GM13977 (cell line): ENCODE measurements around the gene TEDC1.

Source experiments
- DNase-seq: peaks from one replicate; pipeline ENCODE4 v3.0.0; 2012; ENCODE audit warnings: low spot score
- CTCF ChIP-seq: IDR thresholded peaks from 2 replicates; pipeline ENCODE4 v1.5.1; 2012; ENCODE audit warnings: mild to moderate bottlenecking, control low read depth; ENCODE audit not compliant: insufficient read depth; ENCODE audit errors: extremely low read depth, missing control alignments
- in situ Hi-C: fragments of 300-500 bp; cut with MboI; formaldehyde crosslinking; loops from one replicate; pipeline ENCODE4 v1.12.0; 2022; ENCODE audit warnings: low sequenced_read_pairs, low pct_unique_long_range_greater_than_20kb, mixed read lengths, inconsistent platforms; ENCODE audit not compliant: unreplicated experiment

TEDC1 gene

GRCh38 chr14:105490572-105491365, at the start of gene TEDC1:
TSS of gene TEDC1 (plus strand) at chr14:105491246. CDS start at chr14:105491376, 130 bp downstream.
- TF ChIP-seq CTCF = peak; percentile 97
- peak; percentile 98 for DNase-seq
- in situ Hi-C loops = loop anchor here (10.0 kb wide), 1 partner anchor 116 kb away; no protein-coding TSS in a partner anchor

- no peak for TF ChIP-seq CTCF
- no peak for DNase-seq
- in situ Hi-C loops = no loop called here
These were observed 48.9 kb upstream of the TEDC1 start for GRCh38 chr14:105442125-105442524.

- in situ Hi-C loops = no loop called here
- no peak for DNase-seq
- no peak for TF ChIP-seq CTCF
These were observed 48.2 kb upstream of the TEDC1 start for GRCh38 chr14:105442834-105443233.

- in situ Hi-C loops = no loop called here
- no peak for TF ChIP-seq CTCF
- no peak for DNase-seq
These were observed 46.2 kb upstream of the TEDC1 start for GRCh38 chr14:105444859-105445258.

GRCh38 chr14:105445290-105445689, 45.8 kb upstream of the TEDC1 start:
- in situ Hi-C loops = no loop called here
- DNase-seq = no peak
- no peak for TF ChIP-seq CTCF

- DNase-seq = no peak
- in situ Hi-C loops = no loop called here
- TF ChIP-seq CTCF = no peak
These were observed 44.9 kb upstream of the TEDC1 start for GRCh38 chr14:105445901-105446845.
